T47D (cell line): ENCODE measurements around the gene OVCH1.
"Not testable (repeated sequence)": the region's sequence is repeated elsewhere in the genome, so short reads cannot be mapped to it uniquely, and the experiment has no call there.

Source experiments
- DNase-seq, 2 experiments: peaks; one replicate each; pipeline versions ENCODE4 v3.0.0 to v3.0.0-alpha.2; 2011 to 2012; ENCODE audit warnings: low read depth in 1 of 2, low spot score in 1 of 2
- JUND ChIP-seq: IDR thresholded peaks from 2 replicates; pipeline ENCODE4 v1.6.1; 2012; ENCODE audit warnings: low read depth
- in situ Hi-C: cut with HindIII; loops from 2 replicates; pipeline ENCODE4 v1.10.0; 2016; ENCODE audit warnings: low sequenced_read_pairs, low pct_unique_long_range_greater_than_20kb

Gene OVCH1

DNA sequence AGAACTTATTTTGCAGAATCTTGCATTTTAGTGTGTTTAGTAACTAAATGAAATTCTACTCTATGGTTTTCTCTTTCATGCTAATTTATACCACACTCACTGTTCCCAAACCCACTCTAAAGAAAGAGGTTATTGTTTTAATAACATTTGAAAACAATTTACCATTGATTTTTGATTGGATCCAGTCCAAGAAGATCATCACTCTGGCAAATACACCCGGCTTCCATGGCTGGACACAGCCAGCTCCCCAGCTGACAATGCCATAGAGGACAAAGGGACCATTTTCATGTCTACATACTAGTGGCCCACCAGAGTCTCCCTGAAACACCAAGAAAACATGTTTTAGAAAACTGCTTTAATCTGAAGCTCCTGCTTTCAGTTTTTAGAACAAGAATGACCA lies 42.4 kb downstream of the OVCH1 start:
- no peak for DNase-seq
- no peak for TF ChIP-seq JUND
- in situ Hi-C loops = no loop called here

DNA sequence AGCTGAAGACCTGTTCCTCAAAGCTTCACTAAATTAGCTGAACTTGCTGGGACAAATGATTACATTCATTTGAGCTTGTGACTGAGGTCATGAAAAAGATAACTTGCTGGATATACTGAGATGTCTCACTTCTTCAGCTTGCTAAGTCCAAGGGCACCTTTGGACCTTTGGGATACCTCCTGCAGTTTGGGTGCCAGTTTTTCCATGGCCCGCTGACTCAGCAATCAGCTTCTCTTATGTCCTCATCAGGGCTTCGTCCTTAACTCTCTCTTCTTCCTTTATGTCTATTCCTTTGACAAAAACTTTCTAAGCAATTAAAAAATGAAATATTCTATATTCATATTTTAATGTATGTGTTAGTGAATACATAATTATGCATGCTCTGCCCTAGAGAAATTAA lies 45.6 kb downstream of the OVCH1 start:
- in situ Hi-C loops = no loop called here
- no peak for DNase-seq
- no peak for TF ChIP-seq JUND

DNA sequence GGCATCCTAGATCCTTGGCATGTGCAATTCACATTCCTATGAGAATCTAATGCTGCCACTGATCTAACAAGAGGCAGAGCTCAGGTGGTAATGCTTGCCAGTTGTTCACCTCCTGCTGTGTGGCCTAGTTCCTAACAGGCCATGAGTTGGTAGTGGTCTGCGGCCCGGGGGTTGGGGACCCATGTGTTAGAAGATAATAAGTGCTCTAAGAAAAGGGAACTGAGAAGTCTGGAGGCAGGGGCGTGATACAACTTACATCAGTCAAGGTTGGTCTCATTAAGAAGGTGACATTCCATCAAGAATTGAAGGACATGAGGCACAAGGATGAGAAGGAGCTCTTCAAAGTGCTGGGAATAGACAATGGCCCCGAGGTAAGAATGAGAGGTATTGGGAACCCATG lies 49.3 kb downstream of the OVCH1 start:
- TF ChIP-seq JUND = no peak
- in situ Hi-C loops = no loop called here
- DNase-seq = no peak

DNA sequence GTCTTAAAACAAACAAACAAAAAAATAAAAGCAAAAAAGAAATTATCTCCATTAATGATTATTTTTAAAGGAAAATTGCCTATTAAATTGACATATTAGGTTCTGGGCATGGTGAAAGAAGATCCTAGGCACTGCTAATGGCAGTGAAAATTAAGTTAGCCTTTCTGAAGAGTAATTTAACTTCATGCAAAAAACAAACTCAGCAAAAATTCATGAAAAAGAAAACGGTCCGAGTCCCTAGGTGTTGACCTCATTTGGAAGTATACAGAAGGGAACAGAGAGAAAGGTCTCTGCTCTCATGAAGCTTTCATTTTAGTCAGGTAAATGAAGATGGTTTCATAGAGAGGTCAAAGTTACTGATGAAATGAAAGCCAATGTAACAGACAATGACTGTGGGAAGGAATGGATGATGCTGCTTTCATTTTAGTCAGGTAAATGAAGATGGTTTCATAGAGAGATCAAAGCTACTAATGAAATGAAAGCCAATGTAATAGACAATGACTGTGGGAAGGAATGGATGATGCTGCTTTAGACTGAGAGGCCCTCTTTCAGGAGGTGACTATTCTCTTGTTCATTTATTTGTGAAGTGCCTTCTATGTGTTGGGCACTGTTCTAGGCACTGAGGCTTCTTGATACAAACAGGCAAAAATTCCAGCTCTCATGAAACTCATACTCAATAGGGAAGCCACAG lies 50.1 kb downstream of the OVCH1 start:
- in situ Hi-C loops = no loop called here
- no peak for TF ChIP-seq JUND
- no peak for DNase-seq

DNA sequence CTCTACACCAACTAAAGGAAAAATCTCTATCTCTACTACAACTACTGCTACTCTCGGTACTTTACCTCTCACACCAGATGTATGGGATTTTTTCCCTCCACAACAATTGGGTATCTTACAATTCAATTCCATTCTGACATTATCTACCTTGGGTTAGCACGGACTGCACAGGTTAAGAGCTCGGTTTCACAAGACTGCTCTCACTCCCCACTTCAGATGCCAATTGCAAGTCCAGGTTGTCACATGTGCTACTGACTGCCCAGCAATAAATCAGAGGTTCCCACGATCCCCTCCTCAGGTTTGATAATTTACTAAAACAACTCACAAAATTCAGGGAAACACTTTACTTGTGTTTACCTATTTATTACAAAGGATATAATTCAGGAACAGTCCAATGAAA lies 58.0 kb downstream of the OVCH1 start:
- no peak for TF ChIP-seq JUND
- in situ Hi-C loops = no loop called here
- no peak for DNase-seq

DNA sequence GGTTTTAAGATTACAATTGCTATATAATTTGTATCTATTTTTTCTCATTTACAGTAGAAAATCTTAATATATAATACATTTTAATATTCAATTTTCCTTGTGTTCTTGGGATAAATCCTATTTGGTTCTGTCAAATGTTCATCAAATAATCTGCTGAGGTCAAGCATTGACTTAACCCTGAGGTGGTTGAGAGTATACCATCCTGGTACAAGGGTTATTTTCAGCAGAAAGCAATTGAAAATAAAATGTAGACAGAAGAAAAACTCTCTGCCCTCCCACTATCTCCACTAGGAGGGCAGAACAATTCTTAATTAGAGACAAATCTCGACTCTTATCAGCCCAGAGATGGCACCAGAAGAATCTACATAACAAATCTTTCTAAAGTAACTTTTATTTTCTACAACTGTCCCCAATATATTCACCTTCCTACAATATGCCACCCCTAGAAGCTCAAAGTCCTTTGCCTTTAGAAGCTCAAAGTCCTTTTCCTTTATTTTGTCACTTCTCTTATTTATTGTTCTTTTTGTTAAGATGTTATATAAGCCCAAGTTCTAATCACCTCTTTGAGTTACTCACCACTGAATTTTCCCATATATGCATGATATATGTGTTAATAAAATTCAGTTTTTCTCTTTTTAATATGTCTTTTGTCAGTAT lies 58.6 kb downstream of the OVCH1 start:
- no peak for TF ChIP-seq JUND
- DNase-seq = no peak
- in situ Hi-C loops = no loop called here

DNA sequence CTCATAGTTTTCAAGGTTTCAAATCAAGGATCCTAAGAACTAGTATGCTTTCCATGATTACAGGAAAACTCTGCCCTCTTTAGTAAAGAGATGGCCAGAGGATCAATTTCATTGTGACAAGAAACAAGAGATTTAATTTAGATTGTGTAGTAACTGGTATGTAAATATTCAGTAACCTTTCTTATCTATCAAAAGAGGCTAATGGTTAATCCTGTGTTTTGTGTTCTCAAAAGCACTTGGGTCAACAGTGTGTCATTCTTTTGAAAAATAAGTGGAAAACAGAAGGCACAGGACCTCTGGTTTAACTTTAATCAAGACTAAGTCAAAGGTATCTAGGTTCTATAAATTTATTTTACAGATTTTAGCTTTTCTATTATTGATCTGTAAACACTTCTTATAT lies 59.9 kb downstream of the OVCH1 start:
- no peak for TF ChIP-seq JUND
- in situ Hi-C loops = no loop called here
- no peak for DNase-seq

DNA sequence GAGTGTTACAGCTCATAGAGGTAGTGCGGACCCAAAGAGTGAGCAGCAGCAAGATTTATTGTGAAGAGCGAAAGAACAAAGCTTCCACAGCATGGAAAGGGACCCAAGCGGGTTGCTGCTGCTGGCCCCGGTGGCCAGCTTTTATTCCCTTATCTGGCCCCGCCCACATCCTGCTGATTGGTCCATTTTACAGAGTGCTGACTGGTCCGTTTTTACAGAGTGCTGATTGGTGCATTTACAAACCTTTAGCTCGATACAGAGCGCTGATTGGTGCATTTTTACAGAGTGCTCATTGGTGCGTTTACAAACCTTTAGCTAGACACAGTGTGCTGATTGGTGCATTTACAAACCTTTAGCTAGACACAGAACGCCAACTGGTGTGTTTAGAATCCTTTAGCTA lies 60.7 kb downstream of the OVCH1 start:
- DNase-seq, in situ Hi-C loops: not testable (repeated sequence)

DNA sequence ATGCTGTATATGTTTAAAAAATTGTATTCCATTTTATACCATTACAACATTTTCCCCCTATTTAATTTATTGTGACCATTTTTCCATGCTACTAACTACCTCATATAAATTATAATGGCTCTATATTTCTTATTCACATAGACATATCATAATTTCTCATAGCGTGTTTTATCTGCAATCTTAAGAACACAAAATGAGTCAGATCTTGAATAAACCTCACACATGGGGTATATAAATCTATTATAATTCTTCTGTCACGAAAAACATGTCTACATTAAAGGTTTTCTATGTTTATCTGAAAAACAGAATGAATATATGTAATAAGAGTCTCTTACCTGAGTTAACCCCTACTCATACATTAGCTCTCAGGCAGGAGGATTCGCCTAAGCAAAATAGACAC lies 66.0 kb downstream of the OVCH1 start:
- DNase-seq = no peak
- in situ Hi-C loops = no loop called here

DNA sequence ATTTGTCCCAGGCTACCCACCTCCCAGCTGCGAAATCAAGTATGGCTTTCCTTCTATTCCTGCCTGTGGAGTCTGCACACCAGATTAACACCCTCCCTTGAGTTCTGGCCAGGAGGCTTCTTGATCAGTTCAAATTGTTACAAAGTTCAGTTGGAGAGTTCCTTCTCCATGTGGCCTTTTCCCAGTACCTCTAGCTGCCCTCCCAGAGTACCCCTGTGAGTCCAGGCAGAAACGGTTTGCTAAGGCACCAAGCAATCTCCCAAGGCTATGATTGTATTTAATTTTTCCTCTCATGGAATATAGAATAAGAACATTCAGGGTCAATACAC lies 66.8 kb downstream of the OVCH1 start:
- no peak for TF ChIP-seq JUND
- DNase-seq = no peak
- in situ Hi-C loops = no loop called here

More for the DNA sequence above, 66.0 kb downstream of the OVCH1 start:
- TF ChIP-seq JUND = no peak

DNA sequence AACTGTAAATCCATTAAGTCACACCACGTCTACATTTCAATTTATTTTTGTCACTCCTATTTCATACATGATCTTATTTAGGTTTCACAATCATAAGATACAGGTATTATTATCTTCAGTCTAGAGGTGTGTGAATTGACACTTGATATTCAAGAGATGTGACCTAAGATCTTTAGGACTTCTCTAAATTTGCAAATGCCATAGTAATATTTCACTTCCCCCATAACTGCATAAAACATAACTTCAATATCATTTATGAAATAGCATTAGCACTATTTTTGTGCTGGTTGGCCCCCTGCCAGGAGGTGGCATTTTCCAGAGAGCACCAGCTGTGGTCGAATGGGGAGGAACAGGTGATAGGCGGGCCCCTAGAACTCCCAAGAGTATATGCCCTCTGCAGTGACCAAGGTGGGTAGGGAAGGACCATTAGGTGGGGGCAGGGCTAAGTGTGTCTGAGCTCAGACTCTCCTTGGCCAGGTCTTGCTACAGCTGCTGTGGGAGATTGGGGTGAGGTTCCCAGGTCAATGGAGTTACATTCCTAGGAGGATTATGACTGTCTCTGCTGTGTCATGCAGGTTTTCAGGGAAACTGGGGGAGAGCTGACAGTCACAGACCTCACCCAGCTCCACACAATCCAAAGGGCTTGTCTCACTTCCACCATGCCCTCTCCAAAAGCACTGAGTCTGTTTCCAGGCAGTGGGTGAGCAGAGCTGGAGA lies 67.3 kb downstream of the OVCH1 start:
- in situ Hi-C loops = no loop called here
- DNase-seq = no peak
- TF ChIP-seq JUND = no peak

DNA sequence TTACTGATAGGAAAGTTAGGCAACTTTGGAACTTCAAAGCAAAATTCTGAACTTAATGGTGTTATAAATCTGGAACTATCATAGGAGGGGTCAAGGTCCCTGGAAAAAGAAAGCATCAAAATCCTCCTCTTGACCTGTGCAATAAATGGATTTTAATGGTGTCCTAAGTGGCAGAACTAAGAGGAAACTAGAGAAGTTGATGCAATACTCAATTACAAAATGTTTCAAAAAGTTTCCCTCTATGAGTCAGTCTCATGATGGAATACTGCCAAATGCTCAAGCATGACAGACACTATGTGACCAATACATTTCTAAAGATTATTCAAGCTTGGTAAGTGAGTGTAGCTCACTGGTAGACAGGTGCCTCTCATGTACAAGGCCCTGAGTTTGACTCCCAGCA lies 68.9 kb downstream of the OVCH1 start:
- TF ChIP-seq JUND = no peak
- DNase-seq = peak in 1 of 2 experiments; percentile 4
- in situ Hi-C loops = no loop called here

DNA sequence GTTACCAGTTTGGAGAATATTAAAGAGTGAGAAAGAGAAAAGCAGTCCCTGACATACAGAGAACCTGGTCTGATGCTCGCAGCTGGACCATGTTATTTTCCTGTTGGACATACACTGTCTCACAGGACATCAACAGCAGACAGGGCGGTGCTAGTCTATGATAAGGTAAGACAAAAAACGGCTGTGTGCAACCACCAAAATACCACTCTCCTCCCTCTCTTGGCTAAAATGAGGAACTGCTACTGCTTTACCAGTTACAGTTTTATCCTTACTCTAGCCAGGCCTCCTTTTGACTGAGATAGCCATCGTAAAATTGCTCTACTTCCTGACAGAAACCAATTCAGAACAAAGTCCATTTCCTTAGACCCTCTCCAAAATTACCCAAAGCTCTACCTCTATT lies 69.5 kb downstream of the OVCH1 start:
- peak; percentile 7 to 33 for DNase-seq
- no peak for TF ChIP-seq JUND
- in situ Hi-C loops = no loop called here
